ENCODE data around the gene DSTN.

Gene DSTN

DNA sequence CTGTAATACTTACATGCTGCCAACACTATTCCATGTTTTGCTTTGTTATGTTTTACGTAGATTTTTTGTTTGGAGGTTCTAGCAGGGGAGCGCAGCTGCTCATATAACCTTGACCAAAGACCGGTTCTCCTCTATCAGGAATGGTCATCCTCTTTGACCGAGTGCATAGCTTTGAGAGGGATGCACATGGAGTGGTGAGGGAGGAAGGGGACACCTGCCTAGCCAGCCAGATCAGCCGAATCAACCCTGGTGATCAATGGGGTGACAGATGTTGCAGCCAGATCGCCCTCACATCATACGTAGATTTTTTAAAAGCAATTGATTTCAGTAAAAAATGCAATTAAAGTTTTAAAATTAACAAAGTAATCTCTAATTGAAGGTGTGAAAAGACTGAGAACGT, 6.3 kb downstream of the DSTN start:
- Histone ChIP-seq H3K27ac (no peak overlapping the region), H3K36me3 (ENCODE audit: control insufficient read depth, insufficient read depth, low read length) (no peaks in the 10 kb centered on the region), H3K27me3 (ENCODE audit: control insufficient read depth, insufficient read depth, low read length) (no peaks in the 10 kb centered on the region), H3K4me1 (peaks cover 12% of the 10 kb centered on the region), H2AFZ (no peak overlapping the region), H3K4me3 (ENCODE audit: low read depth, low read length) (no peak overlapping the region), H3K9me3 (ENCODE audit: control insufficient read depth, low read length) (no peaks in the 10 kb centered on the region), H3K79me2 (peaks cover 72% of the 10 kb centered on the region), H3K9ac (no peak overlapping the region), H3K4me2 (ENCODE audit: low read length) (no peak overlapping the region)
- no peak for TF ChIP-seq CTCF (IDR thresholded peaks at IDR 0.05)

DNA sequence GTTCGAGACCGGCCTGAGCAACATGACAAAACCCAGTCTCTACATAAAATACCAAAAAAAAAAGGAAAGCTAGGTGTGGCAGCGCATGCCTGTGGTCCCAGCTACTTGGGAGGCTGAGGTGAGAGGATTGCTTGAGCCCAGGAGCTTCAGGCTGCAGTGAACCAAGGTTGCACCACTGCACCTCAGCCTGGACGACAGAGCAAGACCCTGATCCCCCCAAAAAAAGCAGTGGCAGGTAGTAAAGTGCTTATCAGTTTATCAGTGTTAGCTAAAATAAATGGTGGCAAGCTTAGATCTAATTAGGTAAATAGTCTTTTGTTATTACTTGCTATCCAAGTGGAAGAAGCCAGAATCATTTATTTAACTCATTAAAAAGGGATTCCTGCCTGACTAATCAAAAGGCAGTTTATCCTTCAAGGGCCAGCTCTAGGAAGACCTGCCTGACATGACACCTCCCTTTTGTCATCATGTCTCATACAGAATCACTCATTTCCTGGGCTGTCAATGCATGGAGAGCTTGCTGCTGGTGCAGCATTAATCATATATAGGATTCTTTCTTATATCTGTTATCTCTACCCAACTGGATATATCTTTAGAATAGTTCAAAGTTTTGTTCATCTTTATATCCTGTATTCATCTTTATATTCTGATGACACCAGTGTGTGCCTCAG, 9.6 kb downstream of the DSTN start:
- Histone ChIP-seq H3K27ac (no peak overlapping the region), H3K4me2 (ENCODE audit: low read length) (no peak overlapping the region), H3K36me3 (ENCODE audit: control insufficient read depth, insufficient read depth, low read length) (no peaks in the 10 kb centered on the region), H3K4me1 (peaks cover 9% of the 10 kb centered on the region), H3K79me2 (peaks cover 68% of the 10 kb centered on the region), H2AFZ (no peak overlapping the region), H3K9ac (no peak overlapping the region), H3K4me3 (ENCODE audit: low read depth, low read length) (no peak overlapping the region), H3K27me3 (ENCODE audit: control insufficient read depth, insufficient read depth, low read length) (no peaks in the 10 kb centered on the region), H3K9me3 (ENCODE audit: control insufficient read depth, low read length) (no peaks in the 10 kb centered on the region)
- TF ChIP-seq CTCF (IDR thresholded peaks at IDR 0.05): no peak

DNA sequence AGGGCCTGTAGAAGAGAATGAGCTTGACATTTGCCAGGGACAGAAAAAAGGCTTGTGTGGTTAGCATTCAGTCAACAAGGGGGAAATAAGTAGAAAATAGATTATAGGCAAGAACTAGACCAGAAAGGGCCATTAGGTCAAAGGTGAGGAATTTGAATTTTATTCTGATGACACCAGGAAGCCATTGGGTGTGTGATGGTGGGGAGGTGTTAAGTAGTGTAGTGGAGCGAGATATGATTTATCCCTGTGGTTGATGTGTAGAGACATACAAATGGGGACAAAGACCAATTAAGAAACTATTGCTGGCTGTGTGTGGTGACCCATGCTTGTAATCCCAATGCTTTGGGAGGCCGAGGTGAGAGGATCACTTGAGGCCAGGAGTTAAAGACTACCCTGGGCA, 11.0 kb downstream of the DSTN start:
- H3K4me3 ChIP-seq (ENCODE audit: low read depth, low read length): no peak overlapping the region
- no peak for TF ChIP-seq CTCF (IDR thresholded peaks at IDR 0.05)

DNA sequence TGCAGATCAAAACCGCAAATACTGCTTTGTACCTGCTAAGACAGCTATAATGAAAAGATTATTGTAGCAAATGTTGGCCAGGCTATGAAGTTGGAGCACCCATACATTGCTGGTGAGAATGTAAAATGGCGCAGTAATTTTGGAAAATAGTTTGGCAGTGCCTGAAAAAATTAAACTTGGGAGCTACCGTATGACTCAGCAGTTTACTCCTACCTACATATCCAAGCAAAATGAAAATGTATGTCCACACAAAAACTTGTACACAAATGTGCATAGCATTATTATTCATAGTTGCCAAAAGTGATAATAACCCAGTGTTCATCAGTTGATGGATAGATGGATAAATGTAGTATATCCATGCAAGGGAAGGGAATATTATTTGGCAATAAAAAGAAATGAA, 13.3 kb downstream of the DSTN start:
- no peak overlapping the region for H3K4me3 ChIP-seq (ENCODE audit: low read depth, low read length)
- peaks cover 64% of the 10 kb centered on the region for H3K79me2 ChIP-seq
- no peaks in the 10 kb centered on the region for H3K27me3 ChIP-seq (ENCODE audit: control insufficient read depth, insufficient read depth, low read length)
- no peak overlapping the region for H2AFZ ChIP-seq
- H3K9ac ChIP-seq: no peak overlapping the region
- peaks cover 5% of the 10 kb centered on the region for H3K4me1 ChIP-seq
- H3K4me2 ChIP-seq (ENCODE audit: low read length): no peak overlapping the region
- TF ChIP-seq CTCF (IDR thresholded peaks at IDR 0.05): no peak
- no peaks in the 10 kb centered on the region for H3K36me3 ChIP-seq (ENCODE audit: control insufficient read depth, insufficient read depth, low read length)
- no peak overlapping the region for H3K27ac ChIP-seq
- H3K9me3 ChIP-seq (ENCODE audit: control insufficient read depth, low read length): no peaks in the 10 kb centered on the region

More for the DNA sequence above, 11.0 kb downstream of the DSTN start:
- Histone ChIP-seq H3K4me1 (peaks cover 7% of the 10 kb centered on the region), H3K36me3 (ENCODE audit: control insufficient read depth, insufficient read depth, low read length) (no peaks in the 10 kb centered on the region), H3K27me3 (ENCODE audit: control insufficient read depth, insufficient read depth, low read length) (no peaks in the 10 kb centered on the region), H3K9me3 (ENCODE audit: control insufficient read depth, low read length) (no peaks in the 10 kb centered on the region), H3K9ac (no peak overlapping the region), H3K27ac (no peak overlapping the region), H3K4me2 (ENCODE audit: low read length) (no peak overlapping the region), H3K79me2 (peaks cover 66% of the 10 kb centered on the region), H2AFZ (no peak overlapping the region)

GRCh38 chr20:17584689-17585088, 14.8 kb downstream of the DSTN start:
- H3K9ac ChIP-seq: no peak overlapping the region
- no peak for TF ChIP-seq CTCF (IDR thresholded peaks at IDR 0.05)
- H3K36me3 ChIP-seq (ENCODE audit: control insufficient read depth, insufficient read depth, low read length): no peaks in the 10 kb centered on the region
- peaks cover 10% of the 10 kb centered on the region for H3K4me1 ChIP-seq
- no peaks in the 10 kb centered on the region for H3K27me3 ChIP-seq (ENCODE audit: control insufficient read depth, insufficient read depth, low read length)
- H2AFZ ChIP-seq: no peak overlapping the region
- peaks cover 50% of the 10 kb centered on the region for H3K79me2 ChIP-seq
- H3K4me2 ChIP-seq (ENCODE audit: low read length): no peak overlapping the region
- H3K27ac ChIP-seq: no peak overlapping the region
- no peaks in the 10 kb centered on the region for H3K9me3 ChIP-seq (ENCODE audit: control insufficient read depth, low read length)
- H3K4me3 ChIP-seq (ENCODE audit: low read depth, low read length): no peak overlapping the region
